Globus pallidus (tissue), 1 donor: ENCODE measurements around the gene DUSP14.

ENCODE experiments used
- DNase-seq: peaks from one replicate; pipeline ENCODE4 v3.0.0-alpha.2; 2015; ENCODE audit warnings: low spot score

Gene DUSP14

DNA sequence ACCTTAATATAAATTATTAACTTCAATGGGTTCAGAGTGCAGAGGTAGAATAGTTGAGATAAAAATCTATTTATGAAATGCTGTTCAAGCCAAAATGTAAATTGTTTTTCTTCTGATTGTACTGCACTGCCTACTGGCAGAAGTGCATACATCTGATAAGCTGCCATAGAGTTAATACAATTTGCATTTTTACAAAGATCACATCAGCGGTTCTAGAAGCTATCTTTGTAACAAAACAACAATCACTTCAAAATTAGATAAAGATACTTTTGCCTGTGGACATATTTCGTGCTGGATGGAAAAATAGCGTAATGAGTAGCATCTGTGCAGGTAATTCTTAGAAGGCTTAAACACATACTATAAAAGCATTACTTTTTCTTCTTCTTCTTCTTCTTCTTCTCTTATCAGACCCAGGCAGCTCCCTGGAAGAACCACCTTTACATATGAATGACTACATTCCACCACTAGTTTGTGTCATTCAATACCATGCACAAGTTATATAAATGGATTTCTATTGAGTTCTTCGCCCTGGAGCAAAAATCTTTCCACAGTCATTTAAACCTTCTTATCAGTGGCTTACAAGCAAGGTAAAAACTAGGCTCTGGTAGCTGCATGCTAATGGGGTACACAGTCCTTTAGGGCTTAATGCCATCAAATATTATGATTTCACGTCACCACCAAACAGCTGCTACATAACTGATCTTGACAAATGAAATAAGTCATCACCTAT lies 72.5 kb downstream of the DUSP14 start:
- DNase-seq = no peak
